B cell (primary cell): Measurements from ENCODE around the gene SH2D3C. TPM values are rescaled to one million over a fixed set of nuclear protein-coding genes. Genes with fewer than 3 reads are reported as not detected.

Experiments used
- ATAC-seq: fragments of 200-7000 bp; cut with Tn5 transposase; one replicate; pipeline ENCODE4 v1.10.0; 2021; ENCODE audit warnings: low read depth, mild to moderate bottlenecking, moderate number of reproducible peaks, moderate library complexity
- CTCF ChIA-PET: fragments of 350-600 bp; sonication (Branson Sonifier 250); formaldehyde crosslinking; loops from one replicate; lab custom pipeline; 2021; ENCODE audit warnings: antibody characterized with exemption, inconsistent platforms; lab: Charles Lee
- POLR2A ChIA-PET: fragments of 350-600 bp; sonication (Branson Sonifier 250); formaldehyde crosslinking; loops from one replicate; lab custom pipeline; 2021; ENCODE audit warnings: antibody characterized with exemption; lab: Charles Lee
- DNase-seq: peaks from one replicate; pipeline ENCODE4 v3.0.0; 2013
- H2AFZ ChIP-seq: 2 replicates; pipeline ENCODE4 v1.6.1; 2012; ENCODE audit warnings: mild to moderate bottlenecking, low read depth, low read length; ENCODE audit not compliant: insufficient read depth, poor library complexity, severe bottlenecking
- H3K27ac ChIP-seq, 2 donors: 1 replicate in 1 of 2; 2 replicates in 1 of 2; pipeline ENCODE4 v1.5.1; 2012 to 2013; ENCODE audit warnings: low read length in 2 of 2, mild to moderate bottlenecking in 2 of 2, moderate library complexity in 1 of 2
- H3K27me3 ChIP-seq, 4 experiments: fragments of 200-600 bp in 1 of 4; sonication (generic) in 1 of 4; replicated peaks in 1 of 4; 1 replicate in 2 of 4; 2 replicates in 2 of 4; pipeline versions ENCODE4 v1.6.1 to v1.7.0; 2013 to 2016; ENCODE audit warnings: low read length in 3 of 4, mild to moderate bottlenecking in 2 of 4, mixed read lengths in 1 of 4, moderate library complexity in 1 of 4; ENCODE audit not compliant: insufficient read depth in 4 of 4, control insufficient read depth in 3 of 4; ENCODE audit errors: control extremely low read depth in 1 of 4
- H3K36me3 ChIP-seq, 2 experiments: replicated peaks in 1 of 2; 1 replicate in 1 of 2; 2 replicates in 1 of 2; pipeline versions ENCODE4 v1.6.1 to v1.7.1; 2013; ENCODE audit warnings: low read length in 1 of 2; ENCODE audit not compliant: insufficient read depth in 2 of 2, control insufficient read depth in 1 of 2; ENCODE audit errors: control extremely low read depth in 1 of 2, extremely low read depth in 1 of 2
- H3K4me1 ChIP-seq, 2 donors: fragments of 200-600 bp in 1 of 2; sonication (generic) in 1 of 2; 1 replicate in 1 of 2; 2 replicates in 1 of 2; pipeline versions ENCODE4 v1.5.1 to v1.6.1; 2013 to 2017; ENCODE audit warnings: low read length in 2 of 2; ENCODE audit not compliant: control insufficient read depth in 2 of 2, insufficient read depth in 2 of 2
- H3K4me2 ChIP-seq: replicated peaks from 2 replicates; pipeline ENCODE3; 2012; ENCODE audit warnings: mild to moderate bottlenecking, low read depth, low read length; ENCODE audit not compliant: poor library complexity, severe bottlenecking
- H3K4me3 ChIP-seq, 5 experiments: fragments of 200-600 bp in 1 of 5; sonication (generic) in 1 of 5; 1 replicate in 3 of 5; 2 replicates in 2 of 5; pipeline versions ENCODE4 v1.5.1 to v1.7.0; 2011 to 2016; ENCODE audit warnings: low read length in 4 of 5, mild to moderate bottlenecking in 4 of 5, low read depth in 2 of 5, control low read depth in 1 of 5, moderate library complexity in 1 of 5; ENCODE audit not compliant: insufficient read depth in 1 of 5; ENCODE audit errors: control extremely low read depth in 1 of 5, extremely low read depth in 1 of 5
- H3K79me2 ChIP-seq: fragments of 200-600 bp; sonication (generic); one replicate; pipeline ENCODE4 v1.6.0; 2016; ENCODE audit warnings: low read length; ENCODE audit not compliant: control insufficient read depth, insufficient read depth
- H3K9ac ChIP-seq: fragments of 200-600 bp; sonication (generic); 2 replicates; pipeline ENCODE4 v1.6.1; 2017; ENCODE audit warnings: mild to moderate bottlenecking, low read length, moderate library complexity
- H3K9me3 ChIP-seq, 3 donors: one replicate each; pipeline versions ENCODE4 v1.6.1 to v1.7.1; 2013; ENCODE audit warnings: low read length in 2 of 3; ENCODE audit not compliant: control insufficient read depth in 2 of 3, insufficient read depth in 1 of 3; ENCODE audit errors: control extremely low read depth in 1 of 3
- H4K20me1 ChIP-seq: 2 replicates; pipeline ENCODE4 v1.6.0; 2012; ENCODE audit warnings: mild to moderate bottlenecking, low read length; ENCODE audit not compliant: insufficient read depth, control insufficient read depth, poor library complexity, severe bottlenecking
- H3K27ac Mint-ChIP-seq: one replicate; pipeline ENCODE4 v1.8.0; 2021; ENCODE audit warnings: mixed read lengths
- H3K27me3 Mint-ChIP-seq: one replicate; pipeline ENCODE4 v1.8.0; 2021; ENCODE audit warnings: mixed read lengths
- H3K4me1 Mint-ChIP-seq: one replicate; pipeline ENCODE4 v1.8.0; 2021; ENCODE audit warnings: mixed read lengths
- H3K4me3 Mint-ChIP-seq: one replicate; pipeline ENCODE4 v1.8.0; 2021; ENCODE audit warnings: mixed read lengths
- H3K9me3 Mint-ChIP-seq: one replicate; pipeline ENCODE4 v1.8.0; 2022; ENCODE audit warnings: mixed read lengths; ENCODE audit not compliant: insufficient read depth
- CTCF ChIP-seq: fragments of 200-600 bp; IDR thresholded peaks from one replicate; pipeline ENCODE4 v1.8.0; 2022; ENCODE audit warnings: antibody characterized with exemption, mild to moderate bottlenecking
- EZH2 ChIP-seq: IDR thresholded peaks from 2 replicates; pipeline ENCODE4 v1.6.1; 2012; ENCODE audit warnings: borderline replicate concordance, low read depth, mild to moderate bottlenecking, moderate library complexity, low read length; ENCODE audit not compliant: insufficient read depth, poor library complexity, severe bottlenecking
- WGBS: methylation state at CpG from one replicate; pipeline ENCODE4 v1.1.5; 2013; ENCODE audit warnings: missing lambda C conversion rate; ENCODE audit not compliant: insufficient coverage; 5-methylcytosine and 5-hydroxymethylcytosine counted together
- intact Hi-C: fragments of 100-400 bp; cut with micrococcal nuclease; formaldehyde crosslinking; loops from one replicate; pipeline ENCODE4 v1.10.0; 2022
- polyA plus RNA-seq: library from polyadenylated mRNA; depleted of rRNA; stranded (reverse); fragments of >200 nt; gene quantifications from 2 replicates; pipeline ENCODE4 v1.2.3, GENCODE V29; 2012
- total RNA-seq, 2 donors: library from RNA; stranded (reverse); fragments of 120-200 nt in 1 of 2; gene quantifications; 1 replicate in 1 of 2; 2 replicates in 1 of 2; pipeline versions ENCODE4 v1.2.3 to v1.2.4, GENCODE V29; 2013 to 2022

Gene SH2D3C
- total and polyA plus RNA-seq, 2 donors (not counting 1 experiment from before 2014, with no cell fraction given): 66.3 to 85.5 TPM

- Histone ChIP-seq H3K27me3 (no peaks in the 10 kb centered on the region), H4K20me1 (peaks cover 37% of the 10 kb centered on the region), H3K36me3 (peaks cover 0 to 37% of the 10 kb centered on the region in 2 experiments), H3K9me3 (no peaks in the 10 kb centered on the region), H3K4me2 (no peak overlapping the region), H3K4me3 (no peak overlapping the region), H3K9ac (no peak overlapping the region), H3K79me2 (peaks cover 26% of the 10 kb centered on the region), H2AFZ (no peak overlapping the region), H3K4me1 (peaks cover 20 to 26% of the 10 kb centered on the region in 2 donors), H3K27ac (peak overlapping the region in 1 of 2 donors; percentile 3)
- ATAC-seq (no peak), DNase-seq (no peak)
- intact Hi-C loops: no loop called here
- Mint-ChIP-seq H3K4me1 (peaks cover 36% of the 10 kb centered on the region), H3K9me3 (no peaks in the 10 kb centered on the region), H3K4me3 (no peak overlapping the region), H3K27ac (peak overlapping the region; percentile 65), H3K27me3 (no peaks in the 10 kb centered on the region)
- TF ChIP-seq CTCF (no peak), EZH2 (no peak)
- POLR2A ChIA-PET: interaction anchor here (2.3 kb wide), 1 partner anchor 9 kb away, joined by 6 read pairs; no protein-coding TSS in a partner anchor
- WGBS: 91% methylated on average over 6 of the region's 8 CpGs
- CTCF ChIA-PET: interaction anchor here (0.7 to 2.1 kb wide), 5 partner anchors 17 to 128 kb away, joined by 3 to 14 read pairs (median 4); partner anchors contain the start of gene TOR2A
Observed at GRCh38 chr9:127793093-127793708, 14.7 kb upstream of the SH2D3C start.

- no peak overlapping the region for H3K27ac ChIP-seq
- peak overlapping the region; percentile 41 for H3K27ac Mint-ChIP-seq
- peaks cover 33% of the 10 kb centered on the region for H3K79me2 ChIP-seq
- H3K4me2 ChIP-seq: no peak overlapping the region
- H3K4me1 ChIP-seq: peaks cover 18 to 24% of the 10 kb centered on the region in 2 donors
- H4K20me1 ChIP-seq: peaks cover 44% of the 10 kb centered on the region
- no peak for DNase-seq
- H3K9me3 Mint-ChIP-seq: no peaks in the 10 kb centered on the region
- no peak for TF ChIP-seq EZH2
- no peak for TF ChIP-seq CTCF
- H2AFZ ChIP-seq: no peak overlapping the region
- H3K4me3 ChIP-seq: no peak overlapping the region
- ChIA-PET POLR2A (interaction anchor here (2.3 kb wide), 1 partner anchor 10 kb away, joined by 6 read pairs; no protein-coding TSS in a partner anchor), CTCF (interaction anchor here (0.7 to 2.1 kb wide), 6 partner anchors 13 to 128 kb away, joined by 3 to 14 read pairs (median 4); partner anchors contain the start of gene TOR2A)
- no peak for ATAC-seq
- no peaks in the 10 kb centered on the region for H3K9me3 ChIP-seq
- peaks cover 33% of the 10 kb centered on the region for H3K4me1 Mint-ChIP-seq
- intact Hi-C loops: no loop called here
- H3K27me3 Mint-ChIP-seq: no peaks in the 10 kb centered on the region
- WGBS: 64% methylated on average over 3 of the region's 7 CpGs
- no peaks in the 10 kb centered on the region for H3K27me3 ChIP-seq
- H3K4me3 Mint-ChIP-seq: no peak overlapping the region
- H3K9ac ChIP-seq: no peak overlapping the region
- peaks cover 0 to 44% of the 10 kb centered on the region in 2 experiments for H3K36me3 ChIP-seq
Observed at GRCh38 chr9:127792417-127793031, 14.1 kb upstream of the SH2D3C start.
